BLaER1 treated with 17β-estradiol and CSF1 and Interleukin-3, amounts not matched to agents 10 nM and 100 nM (cell line): Measurements from ENCODE around the gene IZUMO2.

Experiments used
- H3K27ac ChIP-seq, 11 experiments: shearing (Covaris generic); formaldehyde crosslinking; 2 replicates each; pipeline ENCODE4 v1.8.1; 2022
- H3K27me3 ChIP-seq, 11 experiments: shearing (Covaris generic); formaldehyde crosslinking; 2 replicates each; pipeline ENCODE4 v1.8.1; 2022
- H3K36me3 ChIP-seq, 11 experiments: shearing (Covaris generic); formaldehyde crosslinking; 2 replicates each; pipeline ENCODE4 v1.8.1; 2022
- H3K4me1 ChIP-seq, 10 experiments: shearing (Covaris generic); formaldehyde crosslinking; 2 replicates each; pipeline ENCODE4 v1.8.1; 2022
- H3K4me2 ChIP-seq, 11 experiments: shearing (Covaris generic); formaldehyde crosslinking; 2 replicates each; pipeline ENCODE4 v1.8.1; 2022
- H3K4me3 ChIP-seq, 10 experiments: shearing (Covaris generic); formaldehyde crosslinking; 2 replicates each; pipeline ENCODE4 v1.8.1; 2022
- H3K9ac ChIP-seq, 11 experiments: shearing (Covaris generic); formaldehyde crosslinking; 2 replicates each; pipeline ENCODE4 v1.8.1; 2022
- H3K9me3 ChIP-seq, 11 experiments: shearing (Covaris generic); formaldehyde crosslinking; replicated peaks in 1 of 11; 2 replicates each; pipeline ENCODE4 v1.8.1; 2022
- H4K20me1 ChIP-seq, 11 experiments: shearing (Covaris generic); formaldehyde crosslinking; 2 replicates each; pipeline ENCODE4 v1.8.1; 2022
- Cebpa-rat ChIP-seq, 11 experiments: shearing (Covaris generic); IDR thresholded peaks; 2 replicates each; pipeline ENCODE4 v1.8.1; 2022

Gene IZUMO2

DNA sequence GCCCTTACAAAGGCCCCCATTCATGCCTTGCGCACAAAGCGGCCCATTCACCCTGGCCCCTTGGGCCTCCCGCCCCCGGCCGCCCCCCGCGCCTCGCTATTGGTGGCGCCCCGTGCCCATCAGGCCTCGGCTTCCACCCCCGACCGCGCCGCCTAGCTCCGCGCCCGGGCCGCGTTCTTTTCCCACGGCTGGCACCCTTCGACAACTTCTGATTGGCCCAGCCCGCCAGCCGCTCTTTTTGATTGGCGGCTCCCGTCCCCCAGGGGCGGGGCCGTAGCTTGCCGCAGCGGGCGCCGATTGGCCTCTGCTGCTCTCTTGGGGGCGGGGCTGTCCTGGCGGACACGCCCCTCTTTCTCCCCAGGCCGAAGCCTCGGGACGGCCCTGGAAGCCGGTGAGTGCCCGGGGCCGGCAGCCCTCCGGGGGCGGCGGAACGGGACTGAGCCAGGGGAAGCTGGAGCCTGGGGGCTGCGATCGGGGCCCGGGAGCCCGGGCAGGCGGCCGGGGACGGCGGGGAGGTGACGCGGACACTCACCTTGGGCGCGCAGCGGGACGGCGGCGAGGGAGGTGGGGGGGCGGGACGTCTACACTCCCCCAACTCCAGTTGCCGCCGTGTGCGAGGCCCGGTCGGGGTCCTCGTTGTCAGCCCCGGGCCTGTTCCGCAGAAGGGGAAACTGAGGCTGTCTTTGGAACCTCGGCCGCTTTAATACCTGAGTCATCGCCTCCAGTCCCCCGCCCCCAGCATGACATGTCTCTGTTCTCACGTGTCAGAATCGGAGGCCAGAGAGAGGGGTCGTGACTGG lies 40.4 kb upstream of the IZUMO2 start, which contains the start of gene MYH14:
Gene MYH14, plus strand, starts transcription at position 342 of the 800 bp plus-strand sequence. CDS start 6,744 bp downstream, outside the sequence.
- H3K4me3 ChIP-seq = no peak within 1 kb of the TSS
- H3K27ac ChIP-seq = no peak within 1 kb of the TSS
- no peaks in the 10 kb centered on the region for H3K9me3 ChIP-seq
- H4K20me1 ChIP-seq = no peaks in the 10 kb centered on the region
- H3K36me3 ChIP-seq = no peaks in the 10 kb centered on the region
- H3K4me2 ChIP-seq = no peak within 1 kb of the TSS
- H3K9ac ChIP-seq = no peak within 1 kb of the TSS
- H3K27me3 ChIP-seq = peaks cover 0 to 4% (median 0%) of the 10 kb centered on the region in 11 experiments; a peak in 1 of 22 replicates
- peaks cover 10 to 13% (median 12%) of the 10 kb centered on the region in 10 experiments for H3K4me1 ChIP-seq
- TF ChIP-seq Cebpa-rat (IDR thresholded peaks at IDR 0.05) = no peak

DNA sequence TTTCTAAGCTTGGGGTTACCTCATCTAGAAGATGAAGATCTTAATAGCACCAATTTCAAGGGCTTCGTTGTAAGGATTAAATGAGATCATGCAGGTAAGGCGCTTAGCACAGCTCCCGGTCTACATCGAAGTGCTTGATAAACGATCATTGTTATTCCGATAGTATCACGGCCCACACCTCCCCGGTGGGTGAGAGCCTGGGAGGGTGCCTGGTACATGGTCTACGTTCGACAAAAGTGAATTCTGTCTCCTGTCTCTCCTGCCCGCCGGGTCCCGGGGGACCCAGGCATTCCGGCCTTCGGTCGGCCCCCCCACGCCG lies 39.8 kb upstream of the IZUMO2 start:
- Histone ChIP-seq H3K36me3 (no peaks in the 10 kb centered on the region), H3K9me3 (no peaks in the 10 kb centered on the region), H3K4me2 (no peak overlapping the region), H3K4me1 (peaks cover 13 to 17% (median 14%) of the 10 kb centered on the region in 10 experiments), H3K27me3 (peaks cover 0 to 4% (median 0%) of the 10 kb centered on the region in 11 experiments; a peak in 1 of 22 replicates), H3K9ac (no peak overlapping the region), H4K20me1 (no peaks in the 10 kb centered on the region), H3K4me3 (no peak overlapping the region), H3K27ac (no peak overlapping the region)
- no peak for TF ChIP-seq Cebpa-rat (IDR thresholded peaks at IDR 0.05)

DNA sequence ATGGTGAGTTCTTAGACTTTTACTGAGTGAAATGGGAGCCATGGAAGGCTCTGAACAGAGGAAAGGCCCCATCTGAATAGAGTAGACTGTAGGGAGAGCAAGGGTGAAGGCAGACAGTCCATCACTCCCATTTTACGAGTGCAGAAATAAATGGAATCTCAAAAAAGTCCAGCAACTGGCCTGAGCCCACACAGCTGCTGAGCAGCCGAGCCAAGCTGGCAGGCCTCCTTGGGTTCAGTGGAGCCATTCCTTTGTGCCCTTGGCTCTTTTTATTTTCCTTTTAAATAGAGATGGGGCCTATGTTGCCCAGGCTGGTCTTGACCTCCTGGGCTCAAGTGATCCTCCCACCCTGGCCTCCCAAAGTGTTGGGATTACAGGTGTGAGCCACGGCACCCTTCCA lies 39.3 kb upstream of the IZUMO2 start:
- Histone ChIP-seq H3K27ac (no peak overlapping the region), H3K4me3 (no peak overlapping the region), H4K20me1 (no peaks in the 10 kb centered on the region), H3K4me2 (no peak overlapping the region), H3K9ac (no peak overlapping the region), H3K4me1 (peaks cover 13 to 17% (median 14%) of the 10 kb centered on the region in 10 experiments), H3K36me3 (no peaks in the 10 kb centered on the region), H3K9me3 (no peaks in the 10 kb centered on the region), H3K27me3 (peaks cover 0 to 4% (median 0%) of the 10 kb centered on the region in 11 experiments; a peak in 1 of 22 replicates)
- TF ChIP-seq Cebpa-rat (IDR thresholded peaks at IDR 0.05) = no peak

DNA sequence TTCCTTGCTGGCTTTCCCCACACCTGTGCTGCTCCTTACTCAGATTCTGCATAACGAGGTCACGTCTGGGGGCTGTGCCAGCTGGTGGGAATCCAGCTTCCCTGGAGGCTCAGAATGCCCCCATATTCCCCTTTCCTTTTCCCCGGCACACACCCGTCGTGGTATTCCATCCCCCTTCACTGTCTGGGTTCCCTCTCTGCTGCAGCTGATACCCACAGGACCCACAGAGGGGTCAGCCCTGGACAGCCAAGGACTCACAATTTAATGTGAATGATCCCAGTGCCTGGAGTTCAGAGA lies 36.1 kb upstream of the IZUMO2 start:
- TF ChIP-seq Cebpa-rat (IDR thresholded peaks at IDR 0.05) = no peak

DNA sequence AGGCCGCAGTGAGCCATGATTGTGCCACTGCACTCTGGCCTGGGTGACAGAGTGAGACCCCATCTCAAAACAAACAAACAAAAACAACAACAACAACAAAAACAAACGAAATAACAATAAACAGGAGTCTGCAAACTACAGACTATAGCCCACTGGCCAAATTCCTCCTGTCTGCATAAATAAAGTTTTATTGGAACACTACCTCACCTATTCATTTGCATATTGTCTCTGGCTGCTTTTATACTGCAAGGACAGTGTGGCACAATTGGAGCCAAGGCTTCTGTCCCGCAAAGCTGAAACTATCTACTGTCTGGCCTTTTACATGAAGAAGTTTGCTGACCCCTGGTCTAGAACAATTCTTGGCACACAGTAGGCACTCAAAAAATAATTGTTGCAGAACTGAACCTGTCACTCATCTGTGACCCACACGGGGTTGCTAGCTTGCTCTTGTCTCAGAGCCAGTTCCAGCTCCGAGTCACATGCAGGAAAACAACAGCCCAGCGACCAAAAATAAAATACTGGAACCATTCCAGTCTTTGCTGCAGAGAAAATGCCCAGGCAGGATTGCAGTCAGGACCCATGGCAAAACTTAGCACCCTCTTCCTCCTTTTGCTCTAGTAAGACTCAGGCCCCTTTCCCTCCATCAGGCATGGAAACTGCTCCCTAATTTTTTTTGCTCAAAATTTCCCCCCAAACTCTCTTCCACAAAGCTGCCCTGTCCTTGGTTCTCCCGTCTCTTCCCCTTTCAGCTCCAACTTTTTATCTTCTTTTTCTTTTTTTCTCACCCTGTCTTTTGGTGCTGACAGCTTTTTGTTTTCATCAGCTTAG lies 35.6 kb upstream of the IZUMO2 start:
- Histone ChIP-seq H4K20me1 (no peaks in the 10 kb centered on the region), H3K36me3 (no peaks in the 10 kb centered on the region), H3K27ac (no peak overlapping the region), H3K9ac (no peak overlapping the region), H3K27me3 (no peaks in the 10 kb centered on the region), H3K4me2 (peak overlapping the region; percentile 11 to 67 (median 30)), H3K4me3 (no peak overlapping the region), H3K4me1 (peaks cover 13 to 17% (median 14%) of the 10 kb centered on the region in 10 experiments), H3K9me3 (no peaks in the 10 kb centered on the region)
- TF ChIP-seq Cebpa-rat (IDR thresholded peaks at IDR 0.05) = no peak

More for the DNA sequence above, 36.1 kb upstream of the IZUMO2 start:
- Histone ChIP-seq H3K4me1 (peaks cover 13 to 17% (median 14%) of the 10 kb centered on the region in 10 experiments), H3K36me3 (no peaks in the 10 kb centered on the region), H3K27me3 (no peaks in the 10 kb centered on the region), H3K4me3 (no peak overlapping the region), H3K27ac (no peak overlapping the region), H4K20me1 (no peaks in the 10 kb centered on the region), H3K9ac (no peak overlapping the region), H3K9me3 (no peaks in the 10 kb centered on the region), H3K4me2 (peak overlapping the region; percentile 11 to 67 (median 30))

DNA sequence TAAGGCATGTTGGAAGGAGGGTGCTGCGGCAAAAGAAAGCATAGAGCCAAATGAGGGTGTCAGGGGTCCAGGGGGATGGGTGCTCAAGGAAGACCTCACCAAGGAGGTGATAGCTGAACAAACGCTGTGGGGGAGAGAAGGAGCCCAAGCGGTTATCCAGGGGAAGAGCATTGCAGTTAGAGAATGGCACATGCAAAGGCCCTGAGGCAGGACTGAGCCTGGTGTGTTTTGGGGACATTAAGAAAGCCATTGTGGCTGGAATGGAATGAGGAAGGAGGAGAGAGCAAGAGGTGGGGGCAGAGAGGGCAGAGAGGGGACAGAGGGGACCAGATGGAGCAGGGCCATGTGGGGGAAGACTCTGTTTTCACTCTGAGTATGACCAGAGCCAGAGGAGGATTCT lies 34.3 kb upstream of the IZUMO2 start:
- Histone ChIP-seq H3K27me3 (no peaks in the 10 kb centered on the region), H4K20me1 (no peaks in the 10 kb centered on the region), H3K27ac (no peak overlapping the region), H3K9me3 (no peaks in the 10 kb centered on the region), H3K4me3 (no peak overlapping the region), H3K9ac (no peak overlapping the region), H3K4me1 (peaks cover 13 to 17% (median 14%) of the 10 kb centered on the region in 10 experiments), H3K4me2 (no peak overlapping the region), H3K36me3 (no peaks in the 10 kb centered on the region)
- TF ChIP-seq Cebpa-rat (IDR thresholded peaks at IDR 0.05) = no peak

DNA sequence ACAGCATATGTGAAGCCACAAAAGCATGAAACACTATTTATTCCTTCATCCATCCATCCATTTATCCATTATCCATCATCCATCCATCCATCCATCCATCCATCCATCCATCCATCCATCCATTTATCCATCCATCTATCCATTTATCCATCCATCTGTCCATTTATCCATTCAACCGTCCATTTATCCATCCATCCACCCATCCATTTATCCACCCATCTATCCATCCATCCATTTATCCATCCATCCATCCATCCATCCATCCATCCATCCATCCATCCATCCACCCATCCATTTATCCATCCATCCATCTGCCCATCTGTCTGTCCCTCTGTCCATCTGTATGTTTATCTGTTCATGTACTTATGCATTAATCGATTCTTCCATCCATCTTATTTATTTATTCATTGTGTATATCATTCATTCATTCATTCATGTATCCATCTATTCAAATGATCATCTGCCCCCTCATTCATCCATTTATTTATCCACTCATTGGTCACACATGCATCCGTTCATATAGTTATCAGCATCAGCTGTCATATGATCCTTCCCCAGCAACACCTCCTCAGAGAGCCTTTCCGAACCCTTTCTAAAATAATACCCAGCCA lies 33.3 kb upstream of the IZUMO2 start:
- no peak overlapping the region for H3K4me2 ChIP-seq
- no peaks in the 10 kb centered on the region for H3K36me3 ChIP-seq
- H3K9ac ChIP-seq = no peak overlapping the region
- H3K4me1 ChIP-seq = peaks cover 16 to 21% (median 19%) of the 10 kb centered on the region in 10 experiments
- H4K20me1 ChIP-seq = no peaks in the 10 kb centered on the region
- H3K9me3 ChIP-seq = no peaks in the 10 kb centered on the region
- H3K27me3 ChIP-seq = no peaks in the 10 kb centered on the region
- TF ChIP-seq Cebpa-rat (IDR thresholded peaks at IDR 0.05) = no peak
- no peak overlapping the region for H3K4me3 ChIP-seq
- H3K27ac ChIP-seq = no peak overlapping the region

DNA sequence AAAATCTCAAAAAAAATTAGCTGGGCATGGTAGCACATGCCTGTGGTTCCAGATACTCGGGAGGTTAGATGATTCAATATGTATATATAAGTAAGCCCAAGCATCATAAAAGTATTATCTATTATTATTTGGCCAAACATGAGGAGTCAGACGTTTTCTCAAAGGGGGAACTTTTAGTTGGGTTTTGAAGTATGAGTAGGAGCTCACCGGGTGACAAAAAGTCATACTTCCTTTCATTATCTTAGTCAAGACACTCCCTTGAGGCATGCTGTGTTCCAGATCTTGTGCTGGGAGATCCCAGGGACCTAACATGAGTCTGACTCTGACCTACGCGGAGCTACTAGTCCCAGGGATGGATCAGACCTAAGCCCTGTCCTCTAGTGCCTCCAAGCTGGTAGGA lies 32.1 kb upstream of the IZUMO2 start:
- Histone ChIP-seq H4K20me1 (no peaks in the 10 kb centered on the region), H3K27ac (no peak overlapping the region), H3K9me3 (no peaks in the 10 kb centered on the region), H3K27me3 (no peaks in the 10 kb centered on the region), H3K4me3 (no peak overlapping the region), H3K9ac (no peak overlapping the region), H3K4me1 (peaks cover 28 to 33% (median 31%) of the 10 kb centered on the region in 10 experiments), H3K4me2 (no peak overlapping the region), H3K36me3 (no peaks in the 10 kb centered on the region)
- no peak for TF ChIP-seq Cebpa-rat (IDR thresholded peaks at IDR 0.05)

DNA sequence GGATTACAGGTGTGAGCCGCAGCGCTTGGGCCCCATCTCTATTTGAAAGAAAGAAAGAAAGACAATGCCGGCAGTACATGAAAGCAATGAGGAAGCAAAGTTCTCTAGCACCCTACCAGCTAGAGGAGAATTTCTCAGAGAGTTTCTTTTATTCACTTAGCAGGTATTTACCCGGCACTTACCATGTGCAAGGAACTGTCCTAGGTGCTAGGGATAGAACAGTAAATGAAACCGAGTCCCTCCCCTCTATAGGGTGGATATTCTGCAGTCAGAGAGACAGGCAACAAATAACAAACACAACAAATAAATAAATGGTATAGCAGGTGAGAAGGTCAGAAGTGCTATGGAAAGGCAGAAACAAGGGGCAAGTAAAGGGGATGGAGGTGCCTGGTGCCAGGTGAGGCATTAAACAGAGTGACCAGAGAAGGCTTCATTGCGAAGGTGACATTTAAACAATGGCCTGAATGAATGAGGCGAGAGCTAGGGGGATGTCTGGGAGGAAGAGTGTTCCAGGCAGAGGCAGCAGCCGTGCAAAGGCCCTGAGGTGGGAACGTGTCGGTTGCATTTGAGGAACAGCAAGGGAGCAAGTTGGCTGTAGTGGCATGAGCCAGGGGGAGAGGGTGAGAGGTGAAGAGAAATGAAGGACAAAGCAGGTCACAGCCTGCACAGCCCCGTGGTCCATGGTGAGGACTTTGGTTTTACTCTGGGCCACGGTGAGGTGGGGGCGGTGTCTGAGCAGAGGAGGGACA lies 29.6 kb upstream of the IZUMO2 start:
- peaks cover 15 to 25% (median 19%) of the 10 kb centered on the region in 10 experiments for H3K4me1 ChIP-seq
- no peaks in the 10 kb centered on the region for H3K36me3 ChIP-seq
- no peaks in the 10 kb centered on the region for H3K9me3 ChIP-seq
- no peak for TF ChIP-seq Cebpa-rat (IDR thresholded peaks at IDR 0.05)
- H4K20me1 ChIP-seq = no peaks in the 10 kb centered on the region
- H3K27me3 ChIP-seq = no peaks in the 10 kb centered on the region
- H3K4me3 ChIP-seq = no peak overlapping the region
- no peak overlapping the region for H3K27ac ChIP-seq
- no peak overlapping the region for H3K4me2 ChIP-seq
- H3K9ac ChIP-seq = no peak overlapping the region
